NCI-H69 (cell line): ENCODE data around the gene LNPEP.
"Not testable (repeated sequence)": the region's sequence is repeated elsewhere in the genome, so short reads cannot be mapped to it uniquely, and the experiment has no call there.

Experiments
- DNase-seq: peaks from one replicate; lab custom pipeline; 2025; lab: John Stamatoyannopoulos, UW

The LNPEP gene

DNA sequence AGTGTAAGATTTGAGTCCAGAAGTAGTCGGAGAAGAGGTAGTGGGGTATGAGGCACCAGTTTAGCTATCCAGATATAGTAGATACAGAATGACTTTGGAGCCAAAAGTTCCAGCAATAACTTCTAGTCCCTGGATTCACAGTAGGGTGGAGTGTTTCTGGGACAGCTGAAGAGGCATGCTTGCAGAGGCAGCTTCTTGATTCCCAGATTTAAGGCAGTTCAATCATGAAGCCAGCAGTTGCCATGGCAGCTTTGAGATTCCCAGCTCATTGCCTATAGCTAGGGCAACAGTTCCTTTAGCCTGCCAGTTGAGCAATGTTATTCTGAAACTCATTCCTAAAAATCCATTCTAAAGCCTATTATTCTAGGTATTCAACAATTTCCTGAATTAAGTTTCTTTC, 127.4 kb downstream of the LNPEP start:
- DNase-seq = peak; percentile 15

DNA sequence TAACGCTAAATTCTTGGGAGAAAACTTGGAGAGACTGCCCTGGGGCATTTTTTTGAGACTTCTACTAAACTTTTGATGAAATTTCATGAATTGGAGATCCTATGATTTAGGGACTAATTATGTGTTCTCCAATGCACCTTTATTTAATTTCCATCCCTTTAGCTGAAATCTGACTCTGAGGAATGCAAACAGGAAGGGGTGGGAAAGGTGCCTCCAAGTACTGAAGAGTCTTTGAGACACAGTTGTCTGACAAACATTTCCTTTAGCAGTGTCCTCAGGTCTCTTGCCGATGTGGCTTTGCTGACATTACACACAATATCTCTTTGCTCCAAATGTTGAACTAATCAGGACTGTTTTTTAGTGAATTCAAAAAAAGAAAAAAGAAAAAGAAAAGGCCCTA, 129.6 kb downstream of the LNPEP start:
- DNase-seq = peak; percentile 42

DNA sequence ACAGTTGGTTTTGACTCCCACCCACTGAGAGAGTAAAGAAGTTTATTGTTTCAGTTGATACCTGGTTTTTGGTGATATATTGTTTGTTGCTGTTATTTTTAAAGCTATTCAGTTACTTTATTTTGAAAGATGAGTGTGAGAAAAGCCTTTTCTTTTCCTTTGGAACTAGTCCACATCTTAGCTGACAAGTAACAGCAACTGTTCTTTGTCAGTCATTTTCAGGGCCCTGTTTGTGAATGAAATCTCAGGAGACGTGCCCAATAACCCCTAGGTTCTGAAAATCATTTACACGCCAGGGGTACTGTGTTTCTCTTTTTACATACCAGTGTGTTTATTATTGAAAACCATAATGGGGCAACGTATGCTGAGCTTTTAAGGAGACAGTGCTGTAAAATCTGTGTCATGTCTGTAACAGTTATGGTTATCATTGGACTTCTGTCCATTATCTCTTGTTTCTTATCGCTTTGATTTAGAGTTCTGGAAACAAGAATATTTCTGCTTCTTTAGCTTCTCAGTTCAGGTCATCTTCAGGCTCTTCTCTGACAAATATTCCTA, 131.5 kb downstream of the LNPEP start:
- DNase-seq = peak; percentile 44

DNA sequence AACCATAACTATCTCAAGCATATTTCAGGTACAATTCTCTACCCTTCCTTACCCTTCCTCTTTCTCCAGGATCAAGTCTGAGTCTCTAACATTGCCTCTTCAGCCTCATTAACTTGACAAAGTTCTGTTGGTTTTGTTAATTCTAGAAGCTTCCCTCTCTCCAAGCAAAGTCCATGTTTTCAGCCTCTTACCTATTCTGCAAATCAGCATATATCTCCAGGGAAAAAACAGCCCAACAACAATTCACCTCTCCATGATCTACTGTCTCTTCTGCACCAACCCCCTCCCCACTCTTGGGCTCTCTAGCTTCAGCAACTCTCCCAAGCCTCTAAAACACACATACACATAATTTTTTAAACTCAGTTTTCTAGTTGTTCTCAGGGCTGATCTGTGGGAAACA, 134.4 kb downstream of the LNPEP start:
- no peak for DNase-seq

DNA sequence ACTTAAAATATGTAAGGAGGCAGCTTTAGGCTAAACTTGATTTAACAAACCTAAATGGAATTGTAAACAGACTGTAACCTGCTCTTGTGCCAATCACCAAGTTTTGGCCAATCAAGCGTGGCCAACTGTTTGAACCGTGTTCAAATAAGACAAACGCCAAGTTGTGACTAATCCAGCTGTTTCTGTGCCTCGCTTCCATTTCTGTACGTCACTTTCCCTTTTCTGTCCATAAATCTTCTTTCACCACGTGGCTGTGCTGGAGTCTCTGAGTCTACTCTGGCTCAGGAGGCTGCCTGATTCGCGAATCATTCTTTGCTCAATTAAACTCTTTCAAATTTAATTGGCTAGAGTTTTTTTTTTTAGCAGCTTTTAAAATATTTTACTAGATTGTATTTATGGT, 135.2 kb downstream of the LNPEP start:
- DNase-seq = peak; percentile 48

DNA sequence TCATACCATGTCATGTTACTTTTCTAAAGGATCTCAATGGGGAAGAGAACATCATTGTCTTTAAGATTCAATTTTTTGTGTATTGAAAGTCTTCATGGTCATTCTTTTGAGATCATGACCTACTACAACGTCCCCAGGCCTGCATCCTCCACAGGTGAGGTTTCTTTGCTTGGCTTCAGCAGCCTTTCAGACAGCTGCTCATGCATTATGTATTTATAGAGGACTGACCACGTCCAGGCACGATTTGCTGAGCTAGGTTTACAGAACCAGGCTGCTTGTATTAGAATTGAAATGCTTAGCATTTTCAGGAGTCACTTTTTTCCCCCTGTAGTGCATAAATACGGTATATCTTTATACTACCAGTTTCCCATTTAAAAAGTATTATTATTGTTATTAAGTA, 136.1 kb downstream of the LNPEP start:
- no peak for DNase-seq

DNA sequence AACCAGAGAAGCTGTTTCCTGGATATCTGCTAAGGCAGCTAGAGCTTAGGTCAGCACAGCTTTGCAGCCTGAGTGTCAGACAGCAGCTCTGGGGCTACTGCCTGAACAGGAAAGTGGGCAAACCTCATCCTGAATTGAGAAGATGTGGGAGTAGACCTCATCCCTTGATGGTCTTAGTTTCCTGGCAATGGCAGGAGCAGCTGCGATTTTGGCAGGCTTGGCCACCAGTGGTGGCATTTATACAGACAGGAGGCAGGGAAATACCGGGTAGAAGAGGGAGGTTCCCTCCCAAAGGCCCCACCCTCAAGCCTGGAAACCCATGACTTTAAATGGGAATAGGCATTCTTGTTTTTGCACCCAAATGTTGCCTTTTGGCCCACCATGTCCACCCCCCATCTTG, 136.8 kb downstream of the LNPEP start:
- DNase-seq = no peak

DNA sequence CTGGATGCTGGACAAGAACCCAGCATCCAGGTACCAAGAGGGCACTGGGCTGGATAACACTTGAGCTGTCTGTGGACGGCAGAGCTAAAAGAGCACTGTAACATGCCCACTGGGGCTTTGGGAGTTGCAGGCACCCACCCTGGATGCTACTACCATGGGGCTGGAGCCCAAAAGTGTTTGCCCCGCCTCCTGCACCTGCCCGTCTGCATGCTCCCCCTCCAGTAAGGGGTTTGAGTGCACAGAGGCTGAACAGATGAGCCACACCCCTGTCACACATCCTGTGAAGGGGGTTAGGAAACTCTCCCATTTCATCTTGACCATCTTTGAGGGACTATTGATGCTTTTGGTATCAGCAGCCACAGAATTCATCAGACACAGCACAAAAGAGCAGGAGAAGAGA, 137.5 kb downstream of the LNPEP start:
- DNase-seq = no peak

DNA sequence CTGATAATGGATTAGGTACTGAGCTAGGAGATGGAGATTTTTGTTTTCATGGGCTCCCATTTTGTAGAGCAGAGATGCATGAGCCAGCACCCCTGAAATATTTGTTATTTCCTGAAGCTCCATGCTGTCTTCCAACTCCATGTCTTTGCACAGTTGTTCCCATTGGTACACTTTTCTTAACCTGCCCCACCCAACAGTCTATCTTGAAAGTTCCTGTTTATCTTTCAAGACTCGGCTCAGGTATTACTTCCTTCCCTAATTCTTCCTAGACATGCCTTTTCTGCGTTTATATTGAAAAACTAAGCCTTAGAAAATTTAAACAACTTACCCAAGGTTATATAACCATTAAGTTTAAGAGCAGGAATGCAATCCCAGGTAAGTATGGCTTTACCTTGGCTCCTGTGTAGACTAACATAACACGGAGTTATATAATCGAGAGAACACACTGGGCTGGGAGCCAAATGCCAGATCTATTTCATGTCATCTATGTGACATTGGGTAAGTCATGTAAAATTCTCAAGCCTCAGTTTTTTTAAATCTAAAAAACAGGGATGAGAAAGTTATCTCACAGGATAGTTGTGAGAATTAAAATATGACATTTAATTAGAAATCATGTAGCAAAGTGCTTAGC, 139.1 kb downstream of the LNPEP start:
- no peak for DNase-seq

DNA sequence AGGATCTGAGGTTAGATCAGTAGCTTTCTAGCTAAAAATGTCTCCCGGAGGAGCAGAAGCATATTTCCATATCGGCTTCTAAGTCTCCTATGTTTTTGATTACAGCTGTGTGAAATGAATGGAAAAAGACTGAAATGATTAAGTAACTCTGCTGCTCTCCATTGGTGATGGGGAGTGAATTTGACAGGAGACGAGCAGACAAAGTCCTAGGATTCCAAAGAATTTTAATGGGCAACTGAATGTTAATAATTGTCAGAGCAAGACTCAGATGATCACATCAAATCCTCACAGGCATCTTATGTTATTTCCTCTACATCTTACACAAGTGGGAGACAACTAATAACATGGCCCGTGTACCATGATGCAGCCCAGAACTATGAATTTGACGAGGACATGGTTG, 139.8 kb downstream of the LNPEP start:
- no peak for DNase-seq

DNA sequence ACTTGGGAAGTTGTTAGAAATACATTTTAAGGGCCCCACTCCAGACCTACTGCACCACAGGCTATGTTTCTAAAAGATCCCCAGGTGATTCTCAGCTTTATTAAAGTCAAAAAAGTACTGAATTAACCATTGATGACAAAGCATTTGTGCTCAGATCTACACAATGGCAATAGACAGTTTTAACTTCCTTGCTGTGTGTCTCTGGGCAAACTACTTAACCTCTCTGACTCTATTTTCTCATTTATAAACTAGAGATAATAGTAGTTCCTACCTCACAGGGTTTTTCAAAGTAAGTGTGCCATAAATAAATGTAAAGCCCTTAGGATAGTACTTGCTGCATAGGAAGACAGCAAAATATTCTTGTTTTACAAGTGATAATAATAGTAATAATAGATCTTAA, 140.2 kb downstream of the LNPEP start:
- DNase-seq = no peak

DNA sequence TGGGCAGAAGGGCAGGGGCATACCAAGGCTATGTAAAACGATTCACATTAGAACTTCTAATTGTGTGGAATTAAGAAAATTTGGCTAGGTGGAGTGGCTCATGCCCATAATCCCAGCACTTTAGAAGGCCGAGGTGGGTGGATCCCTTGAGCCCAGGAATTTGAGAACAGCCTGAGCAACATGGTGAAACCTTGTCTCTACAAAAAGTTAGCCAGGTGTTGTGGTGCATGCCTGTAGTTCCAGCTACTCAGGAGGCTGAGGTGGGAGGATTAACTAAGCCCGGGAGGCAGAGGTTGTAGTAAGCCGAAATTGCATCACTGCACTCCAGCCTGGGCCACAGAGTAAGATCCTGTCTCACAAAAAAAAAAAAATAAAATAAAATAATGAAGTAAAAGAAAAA, 141.4 kb downstream of the LNPEP start:
- no peak for DNase-seq

DNA sequence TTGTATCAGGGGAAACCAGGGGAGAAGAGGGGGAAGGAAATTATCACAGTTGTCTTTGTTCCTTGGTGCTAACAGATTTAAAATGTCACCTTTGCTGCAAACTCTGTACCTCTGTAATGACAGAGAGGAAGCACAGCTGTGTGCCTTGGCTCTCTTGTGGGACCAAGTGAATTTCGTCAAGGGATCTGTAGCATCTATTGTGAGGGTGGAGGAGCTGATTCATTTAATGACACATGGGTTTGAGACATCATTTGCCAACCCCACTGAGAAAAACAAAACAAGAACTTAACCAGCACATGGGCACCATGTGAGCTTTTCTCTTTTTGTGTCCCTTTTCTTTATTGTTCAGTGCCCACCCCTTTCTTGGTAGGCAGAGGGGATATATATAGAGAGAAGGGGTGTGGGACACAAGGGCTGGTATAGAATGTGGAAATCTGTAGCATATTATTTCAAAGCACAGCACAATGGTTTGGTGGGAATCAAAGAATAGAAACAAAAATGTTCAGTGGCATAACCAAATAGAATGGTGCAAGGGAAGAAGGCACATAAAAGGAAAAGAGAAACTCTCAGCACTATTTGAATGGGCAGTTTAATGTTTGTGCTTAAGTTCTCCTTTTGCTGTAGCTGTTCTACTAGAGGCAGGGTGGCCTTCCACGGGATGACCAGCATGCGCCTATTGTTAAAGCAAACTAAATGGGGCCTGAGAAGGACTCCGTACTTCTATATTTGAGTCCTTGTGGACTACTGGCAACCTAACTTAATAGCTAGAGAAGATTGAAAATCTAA, 143.3 kb downstream of the LNPEP start:
- DNase-seq = peak; percentile 29

DNA sequence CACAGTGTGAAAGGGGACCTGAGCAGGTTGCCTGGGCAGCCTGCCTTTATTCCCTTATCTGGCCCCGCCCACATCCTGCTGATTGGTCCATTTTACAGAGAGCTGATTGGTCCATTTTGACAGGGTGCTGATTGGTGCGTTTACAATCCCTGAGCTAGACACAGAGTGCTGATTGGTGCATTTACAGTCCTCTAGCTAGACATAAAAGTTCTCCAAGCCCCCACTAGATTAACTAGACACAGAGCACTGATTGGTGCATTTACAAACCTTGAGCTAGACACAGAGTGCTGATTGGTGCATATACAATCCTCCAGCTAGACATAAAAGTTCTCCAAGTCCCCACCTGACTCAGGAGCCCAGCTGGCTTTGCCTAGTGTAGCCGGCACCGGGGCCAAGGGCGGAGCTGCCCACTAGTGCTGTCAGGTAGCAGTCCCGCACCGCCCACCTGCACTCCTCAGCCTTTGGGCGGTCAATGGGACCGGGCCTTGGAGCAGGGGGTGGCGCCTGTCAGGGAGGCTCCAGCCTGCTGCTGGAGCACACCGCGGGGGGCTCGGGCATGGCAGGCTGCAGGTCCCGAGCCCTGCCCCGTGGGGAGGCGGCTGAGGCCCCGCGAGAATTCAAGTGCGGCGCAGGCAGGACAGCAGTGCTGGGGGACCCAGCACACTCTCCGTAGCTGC, 149.0 kb downstream of the LNPEP start:
- not testable (repeated sequence) for DNase-seq

DNA sequence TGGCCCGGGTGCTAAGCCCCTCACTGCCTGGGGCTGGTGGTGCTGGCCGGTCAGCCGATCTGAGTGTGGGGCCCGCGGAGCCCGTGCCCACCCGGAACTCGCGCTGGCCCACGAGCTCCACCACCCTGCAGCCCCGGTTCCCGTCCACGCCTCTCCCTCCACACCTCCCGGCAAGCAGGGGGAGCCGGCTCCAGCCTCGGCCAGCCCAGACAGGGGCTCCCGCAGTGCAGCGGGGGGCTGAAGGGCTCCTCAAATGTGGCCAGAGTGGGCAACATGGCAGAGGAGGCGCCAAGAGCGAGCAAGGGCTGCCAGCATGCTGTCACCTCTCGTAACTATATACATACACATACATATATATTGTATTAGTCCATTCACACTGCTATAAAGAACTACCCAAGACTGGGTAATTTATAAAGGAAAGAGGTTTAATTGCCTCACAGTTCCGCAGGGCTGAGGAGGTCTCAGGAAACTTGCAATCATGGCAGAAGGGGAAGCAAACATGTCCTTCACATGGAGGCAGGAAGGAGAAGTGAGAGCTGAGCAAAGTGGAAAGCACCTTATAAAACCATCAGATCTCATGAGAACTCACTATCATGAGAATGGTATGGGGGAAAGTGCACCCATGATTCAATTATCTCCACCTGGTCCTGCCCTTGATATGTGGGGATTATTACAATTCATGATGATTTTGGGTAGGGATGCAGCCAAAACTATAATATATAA, 149.7 kb downstream of the LNPEP start:
- DNase-seq = no peak
